Uterus (tissue), 2 donors: ENCODE data around the gene C11orf54.

ENCODE experiments used
- POLR2A ChIP-seq, 2 donors: fragments of 450-650 bp; IDR thresholded peaks; one replicate each; pipeline ENCODE4 v1.6.1; 2016; ENCODE audit warnings: antibody characterized with exemption in 2 of 2, mild to moderate bottlenecking in 1 of 2, moderate library complexity in 1 of 2
- TF ChIP-seq, protein P1 (sequence below), 4 experiments: fragments of 200-600 bp in 2 of 4; fragments of 450-650 bp in 2 of 4; sonication (generic) in 2 of 4; IDR thresholded peaks; one replicate each; pipeline ENCODE4 v1.5.1; 2016 to 2019; ENCODE audit warnings: antibody characterized with exemption in 4 of 4, mild to moderate bottlenecking in 2 of 4, moderate library complexity in 1 of 4

DNA sequence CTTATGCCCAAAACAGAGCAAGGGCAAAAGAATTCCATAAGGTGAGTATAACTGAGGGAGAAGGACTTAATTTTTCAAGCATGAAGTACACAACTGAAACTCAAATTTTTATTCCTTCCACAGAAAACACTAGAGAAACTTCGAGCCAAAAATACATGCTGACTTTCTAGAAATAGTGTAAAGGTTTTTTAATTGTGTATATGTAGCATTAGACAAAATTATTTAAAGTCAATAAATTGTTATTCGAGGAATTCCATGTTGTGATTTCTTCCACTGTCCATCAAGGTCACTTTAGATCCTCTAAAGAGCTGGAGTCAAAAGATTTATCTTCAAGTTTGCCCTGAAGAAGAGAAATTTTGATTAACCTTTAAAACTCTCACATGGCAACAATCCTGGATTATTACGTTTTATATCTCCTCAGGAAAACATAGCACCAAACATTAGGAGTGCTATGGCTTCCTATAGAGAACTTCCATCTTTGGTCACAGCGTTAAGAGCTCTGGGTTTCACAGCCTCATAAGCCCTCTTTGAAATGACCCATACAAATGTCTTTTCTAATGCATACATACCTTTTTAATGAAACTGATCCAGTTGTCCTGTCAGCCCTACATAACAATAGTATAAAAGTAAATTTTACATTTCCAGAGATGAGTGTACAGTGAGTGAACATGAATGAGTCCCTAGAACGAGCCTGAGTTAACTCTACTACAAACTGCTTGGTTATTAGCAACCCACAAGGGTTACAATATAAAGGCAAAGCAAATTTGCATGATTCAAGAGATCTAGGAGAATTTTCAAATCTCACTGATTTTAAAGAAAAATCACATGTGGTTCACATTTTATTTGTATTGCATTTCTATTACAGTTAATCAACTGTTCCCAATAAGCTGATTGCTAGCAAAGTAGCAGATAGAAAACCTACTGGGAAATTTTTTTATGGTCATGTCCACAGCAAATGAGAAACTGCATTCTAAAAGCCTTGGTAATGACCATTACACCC lies 11.1 kb upstream of the C11orf54 start:
- TF ChIP-seq, protein P1, sequence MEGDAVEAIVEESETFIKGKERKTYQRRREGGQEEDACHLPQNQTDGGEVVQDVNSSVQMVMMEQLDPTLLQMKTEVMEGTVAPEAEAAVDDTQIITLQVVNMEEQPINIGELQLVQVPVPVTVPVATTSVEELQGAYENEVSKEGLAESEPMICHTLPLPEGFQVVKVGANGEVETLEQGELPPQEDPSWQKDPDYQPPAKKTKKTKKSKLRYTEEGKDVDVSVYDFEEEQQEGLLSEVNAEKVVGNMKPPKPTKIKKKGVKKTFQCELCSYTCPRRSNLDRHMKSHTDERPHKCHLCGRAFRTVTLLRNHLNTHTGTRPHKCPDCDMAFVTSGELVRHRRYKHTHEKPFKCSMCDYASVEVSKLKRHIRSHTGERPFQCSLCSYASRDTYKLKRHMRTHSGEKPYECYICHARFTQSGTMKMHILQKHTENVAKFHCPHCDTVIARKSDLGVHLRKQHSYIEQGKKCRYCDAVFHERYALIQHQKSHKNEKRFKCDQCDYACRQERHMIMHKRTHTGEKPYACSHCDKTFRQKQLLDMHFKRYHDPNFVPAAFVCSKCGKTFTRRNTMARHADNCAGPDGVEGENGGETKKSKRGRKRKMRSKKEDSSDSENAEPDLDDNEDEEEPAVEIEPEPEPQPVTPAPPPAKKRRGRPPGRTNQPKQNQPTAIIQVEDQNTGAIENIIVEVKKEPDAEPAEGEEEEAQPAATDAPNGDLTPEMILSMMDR (IDR thresholded peaks at IDR 0.05) = no peak
- no peak for TF ChIP-seq POLR2A (IDR thresholded peaks at IDR 0.05)
